OCI-LY1 (cell line): ENCODE results near the gene TCERG1L.

Experiments used
- EZH2 ChIP-seq: fragments of 200-600 bp; sonication (generic), shearing (Covaris generic); IDR thresholded peaks from 2 replicates; pipeline ENCODE4 v1.8.0; 2017; ENCODE audit warnings: borderline replicate concordance, mixed run types, mild to moderate bottlenecking, antibody characterized with exemption, low read length, moderate library complexity, mixed read lengths
- TF ChIP-seq, protein P1 (sequence below): fragments of 200-600 bp; sonication (generic), shearing (Covaris generic); IDR thresholded peaks from 2 replicates; pipeline ENCODE4 v1.5.1; 2017; ENCODE audit warnings: mild to moderate bottlenecking, antibody characterized with exemption, low read length, moderate library complexity, mixed read lengths

GRCh38 chr10:131146790-131147189, 164.7 kb downstream of the TCERG1L start:
- TF ChIP-seq, protein P1, sequence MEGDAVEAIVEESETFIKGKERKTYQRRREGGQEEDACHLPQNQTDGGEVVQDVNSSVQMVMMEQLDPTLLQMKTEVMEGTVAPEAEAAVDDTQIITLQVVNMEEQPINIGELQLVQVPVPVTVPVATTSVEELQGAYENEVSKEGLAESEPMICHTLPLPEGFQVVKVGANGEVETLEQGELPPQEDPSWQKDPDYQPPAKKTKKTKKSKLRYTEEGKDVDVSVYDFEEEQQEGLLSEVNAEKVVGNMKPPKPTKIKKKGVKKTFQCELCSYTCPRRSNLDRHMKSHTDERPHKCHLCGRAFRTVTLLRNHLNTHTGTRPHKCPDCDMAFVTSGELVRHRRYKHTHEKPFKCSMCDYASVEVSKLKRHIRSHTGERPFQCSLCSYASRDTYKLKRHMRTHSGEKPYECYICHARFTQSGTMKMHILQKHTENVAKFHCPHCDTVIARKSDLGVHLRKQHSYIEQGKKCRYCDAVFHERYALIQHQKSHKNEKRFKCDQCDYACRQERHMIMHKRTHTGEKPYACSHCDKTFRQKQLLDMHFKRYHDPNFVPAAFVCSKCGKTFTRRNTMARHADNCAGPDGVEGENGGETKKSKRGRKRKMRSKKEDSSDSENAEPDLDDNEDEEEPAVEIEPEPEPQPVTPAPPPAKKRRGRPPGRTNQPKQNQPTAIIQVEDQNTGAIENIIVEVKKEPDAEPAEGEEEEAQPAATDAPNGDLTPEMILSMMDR, result no peak
- TF ChIP-seq EZH2, result no peak
